Body of pancreas (tissue), 4 donors: ENCODE results near the gene ARMS2. TPM values are rescaled to one million over a fixed set of nuclear protein-coding genes. Genes with fewer than 3 reads are reported as not detected.

Experiments used
- ATAC-seq: fragments of 150-250 bp; one replicate; pipeline ENCODE4 v1.9.1; 2016
- DNase-seq, 4 donors: peaks; one replicate each; pipeline ENCODE4 v3.0.0-alpha.2; 2019
- H3K27ac ChIP-seq, 4 donors: fragments of 200-600 bp; sonication (generic); 1 replicate in 3 of 4; 2 replicates in 1 of 4; pipeline versions ENCODE4 v1.5.1 to v1.6.1; 2016 to 2019; ENCODE audit warnings: mild to moderate bottlenecking in 1 of 4, mixed read lengths in 1 of 4, moderate library complexity in 1 of 4
- H3K27me3 ChIP-seq, 2 donors: fragments of 200-600 bp; sonication (generic); one replicate each; pipeline ENCODE4 v1.6.0; 2016; ENCODE audit warnings: mild to moderate bottlenecking in 1 of 2
- H3K36me3 ChIP-seq, 2 donors: fragments of 200-600 bp; sonication (generic); replicated peaks in 1 of 2; 2 replicates each; pipeline ENCODE4 v1.5.1; 2016; ENCODE audit warnings: low read depth in 2 of 2; ENCODE audit not compliant: insufficient read depth in 1 of 2
- H3K4me1 ChIP-seq: fragments of 200-600 bp; sonication (generic); one replicate; pipeline ENCODE4 v1.6.0; 2016
- H3K4me3 ChIP-seq, 2 donors: fragments of 200-600 bp; sonication (generic); 1 replicate in 1 of 2; 2 replicates in 1 of 2; pipeline ENCODE4 v1.5.1; 2016 to 2019
- H3K9me3 ChIP-seq, 3 donors: fragments of 200-600 bp; sonication (generic); 1 replicate in 2 of 3; 2 replicates in 1 of 3; pipeline ENCODE4 v1.5.1; 2016
- POLR2A ChIP-seq, 3 donors: fragments of 450-650 bp; IDR thresholded peaks; one replicate each; pipeline ENCODE4 v1.6.1; 2016; ENCODE audit warnings: antibody characterized with exemption in 3 of 3, mild to moderate bottlenecking in 2 of 3
- WGBS, 2 donors: methylation state at CpG; one replicate each; pipeline ENCODE4 v1.1.5; 2017; 5-methylcytosine and 5-hydroxymethylcytosine counted together
- intact Hi-C: fragments of 100-400 bp; cut with DNase I; formaldehyde crosslinking; loops from one replicate; pipeline ENCODE4 v1.15.1; 2023
- total RNA-seq, 2 donors: library from RNA; depleted of rRNA; stranded (reverse); fragments of >200 nt; gene quantifications; one replicate each; pipeline ENCODE4 v1.1.0, GENCODE V29; 2016
- TF ChIP-seq, protein P1 (sequence below), 7 experiments: fragments of 450-650 bp in 4 of 7; fragments of 200-600 bp in 3 of 7; sonication (generic) in 3 of 7; IDR thresholded peaks; one replicate each; pipeline ENCODE4 v1.5.1; 2016 to 2019; ENCODE audit warnings: antibody characterized with exemption in 7 of 7

Gene ARMS2
- total RNA-seq, 2 donors from 2014 or later: not detected

DNA sequence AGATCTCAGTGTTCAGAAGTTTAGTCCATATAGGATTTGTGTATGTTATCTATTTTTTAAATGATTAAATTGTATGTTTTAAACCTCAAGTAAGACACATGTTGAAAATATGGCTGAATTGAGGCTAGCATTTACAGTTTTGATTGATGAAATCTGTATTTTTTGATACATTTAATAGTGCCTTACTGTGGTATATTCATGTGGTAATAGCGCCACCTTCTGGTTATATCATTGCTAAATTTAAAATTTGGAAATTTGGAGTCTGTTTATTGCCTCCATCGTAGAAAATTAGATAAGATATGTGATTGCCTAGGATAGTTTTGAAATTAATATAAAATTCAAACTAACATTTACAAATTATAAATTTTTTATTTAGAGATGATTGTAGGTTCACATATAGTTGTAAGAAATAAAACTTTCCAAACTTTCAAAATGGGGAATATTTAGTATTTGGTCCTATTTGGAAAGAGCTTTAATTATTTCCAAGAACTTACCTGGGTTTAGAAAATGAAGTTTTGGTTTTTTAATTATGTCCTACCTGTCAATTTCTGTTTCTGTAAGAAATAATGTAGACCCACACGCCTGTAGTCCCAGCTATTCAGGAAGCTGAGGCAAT lies 19.1 kb upstream of the ARMS2 start:
- TF ChIP-seq, protein P1, sequence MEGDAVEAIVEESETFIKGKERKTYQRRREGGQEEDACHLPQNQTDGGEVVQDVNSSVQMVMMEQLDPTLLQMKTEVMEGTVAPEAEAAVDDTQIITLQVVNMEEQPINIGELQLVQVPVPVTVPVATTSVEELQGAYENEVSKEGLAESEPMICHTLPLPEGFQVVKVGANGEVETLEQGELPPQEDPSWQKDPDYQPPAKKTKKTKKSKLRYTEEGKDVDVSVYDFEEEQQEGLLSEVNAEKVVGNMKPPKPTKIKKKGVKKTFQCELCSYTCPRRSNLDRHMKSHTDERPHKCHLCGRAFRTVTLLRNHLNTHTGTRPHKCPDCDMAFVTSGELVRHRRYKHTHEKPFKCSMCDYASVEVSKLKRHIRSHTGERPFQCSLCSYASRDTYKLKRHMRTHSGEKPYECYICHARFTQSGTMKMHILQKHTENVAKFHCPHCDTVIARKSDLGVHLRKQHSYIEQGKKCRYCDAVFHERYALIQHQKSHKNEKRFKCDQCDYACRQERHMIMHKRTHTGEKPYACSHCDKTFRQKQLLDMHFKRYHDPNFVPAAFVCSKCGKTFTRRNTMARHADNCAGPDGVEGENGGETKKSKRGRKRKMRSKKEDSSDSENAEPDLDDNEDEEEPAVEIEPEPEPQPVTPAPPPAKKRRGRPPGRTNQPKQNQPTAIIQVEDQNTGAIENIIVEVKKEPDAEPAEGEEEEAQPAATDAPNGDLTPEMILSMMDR (IDR thresholded peaks at IDR 0.05): peak; percentile 23 to 78 (median 72)
- no peak for TF ChIP-seq POLR2A (IDR thresholded peaks at IDR 0.05)
- ATAC-seq (peak; percentile 48), DNase-seq (no peak)
- Histone ChIP-seq H3K9me3 (no peaks in the 10 kb centered on the region), H3K27ac (no peak overlapping the region), H3K27me3 (no peaks in the 10 kb centered on the region), H3K36me3 (peaks cover 0 to 5% of the 10 kb centered on the region in 2 donors), H3K4me1 (no peaks in the 10 kb centered on the region), H3K4me3 (no peak overlapping the region)
- intact Hi-C loops: loop anchor here (5.0 kb wide), 1 partner anchor 138 kb away; no protein-coding TSS in a partner anchor
- WGBS, 2 donors: 29 to 31% methylated on average over 3 of the region's 3 CpGs

DNA sequence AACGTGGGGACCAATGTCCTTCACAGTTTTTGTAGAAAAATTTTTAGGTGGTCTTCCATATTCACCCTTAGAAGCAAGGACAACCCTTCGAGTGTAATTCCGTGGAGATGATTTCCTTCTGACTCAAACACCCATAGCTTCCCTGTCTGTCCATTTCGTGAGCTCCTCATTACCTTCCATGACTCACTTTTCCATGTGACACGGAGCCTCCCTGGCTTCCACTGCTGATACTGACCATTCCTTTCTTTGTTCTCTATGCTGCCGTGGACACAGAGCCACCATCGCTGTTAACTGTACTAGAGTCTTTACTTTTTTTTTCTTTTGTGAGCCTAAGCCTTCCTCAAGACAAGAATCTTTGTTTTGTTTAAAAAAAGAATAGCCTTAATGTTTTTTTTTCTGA lies 12.5 kb upstream of the ARMS2 start:
- H3K4me3 ChIP-seq: no peak overlapping the region
- WGBS, 2 donors: 73% methylated on average over 7 of the region's 7 CpGs
- TF ChIP-seq POLR2A (IDR thresholded peaks at IDR 0.05): no peak
- TF ChIP-seq, protein P1 (IDR thresholded peaks at IDR 0.05): no peak
- H3K27ac ChIP-seq: no peak overlapping the region
- intact Hi-C loops: no loop called here
- H3K4me1 ChIP-seq: no peaks in the 10 kb centered on the region
- DNase-seq: no peak
- no peaks in the 10 kb centered on the region for H3K27me3 ChIP-seq
- no peaks in the 10 kb centered on the region for H3K9me3 ChIP-seq
- no peak for ATAC-seq
- no peaks in the 10 kb centered on the region for H3K36me3 ChIP-seq

DNA sequence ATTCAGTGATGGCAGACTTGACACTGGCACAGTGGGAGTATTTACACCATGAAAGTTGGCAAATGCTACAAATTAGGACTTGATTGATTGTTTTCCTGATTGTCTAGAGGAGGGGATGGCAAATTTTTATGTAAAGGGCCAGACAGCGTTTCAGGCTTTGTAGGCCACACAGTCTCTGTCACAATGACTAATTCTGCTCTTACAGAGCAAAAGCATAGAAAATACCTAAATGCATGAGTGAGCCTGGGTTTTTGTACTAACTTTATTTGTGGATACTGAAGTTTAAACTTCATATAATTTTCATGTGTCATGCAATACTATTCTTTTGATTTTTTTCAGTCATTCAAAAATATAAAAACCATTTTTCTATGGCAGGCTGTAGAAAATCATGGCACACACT lies 9.0 kb upstream of the ARMS2 start:
- TF ChIP-seq, protein P1 (IDR thresholded peaks at IDR 0.05): no peak
- TF ChIP-seq POLR2A (IDR thresholded peaks at IDR 0.05): no peak
- no peaks in the 10 kb centered on the region for H3K9me3 ChIP-seq
- no peaks in the 10 kb centered on the region for H3K4me1 ChIP-seq
- no peak overlapping the region for H3K27ac ChIP-seq
- H3K27me3 ChIP-seq: no peaks in the 10 kb centered on the region
- no peaks in the 10 kb centered on the region for H3K36me3 ChIP-seq
- no peak for ATAC-seq
- no peak overlapping the region for H3K4me3 ChIP-seq
- intact Hi-C loops: no loop called here
- DNase-seq: no peak
- WGBS, 2 donors: 83 to 90% methylated on average over 1 of the region's 1 CpG

DNA sequence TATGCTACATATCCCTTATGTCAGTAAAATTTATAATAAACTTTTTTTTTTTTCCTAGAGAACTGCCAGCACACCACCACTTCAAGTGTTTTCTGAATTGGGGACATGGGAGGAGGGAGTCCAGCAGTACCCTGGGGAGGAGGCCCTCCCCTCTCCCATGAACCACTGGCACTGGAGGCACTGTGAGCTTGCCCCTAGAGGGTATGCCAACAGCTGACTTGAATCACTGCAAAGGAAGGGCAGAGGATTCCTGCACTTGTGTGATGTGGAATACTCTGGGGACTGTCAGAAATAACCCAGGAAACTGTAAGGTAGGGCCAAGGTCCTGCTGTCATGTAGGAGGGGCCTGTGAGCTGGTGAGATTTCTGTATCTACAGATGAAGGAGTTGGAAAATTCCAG lies 8.5 kb upstream of the ARMS2 start:
- H3K27me3 ChIP-seq: no peaks in the 10 kb centered on the region
- no peaks in the 10 kb centered on the region for H3K4me1 ChIP-seq
- intact Hi-C loops: no loop called here
- DNase-seq (no peak), ATAC-seq (no peak)
- H3K4me3 ChIP-seq: no peak overlapping the region
- TF ChIP-seq, protein P1 (IDR thresholded peaks at IDR 0.05): no peak
- TF ChIP-seq POLR2A (IDR thresholded peaks at IDR 0.05): no peak
- H3K9me3 ChIP-seq: no peaks in the 10 kb centered on the region
- H3K27ac ChIP-seq: no peak overlapping the region
- H3K36me3 ChIP-seq: no peaks in the 10 kb centered on the region
